A673 (cell line): ENCODE data around the gene ANKRD50.

ENCODE experiments used
- CTCF ChIP-seq: fragments of 300-800, 200-600 bp; sonication (generic); conservative IDR thresholded peaks from 2 replicates; pipeline ENCODE4 v1.5.1; 2017; ENCODE audit warnings: low read depth, mild to moderate bottlenecking, antibody characterized with exemption, low read length, moderate library complexity, mixed read lengths
- EZH2 ChIP-seq: fragments of 200-600 bp; sonication (generic); IDR thresholded peaks from 2 replicates; pipeline ENCODE4 v1.6.1; 2017; ENCODE audit warnings: borderline replicate concordance, low read depth, mild to moderate bottlenecking, mixed read lengths, antibody characterized with exemption, low read length; ENCODE audit not compliant: poor library complexity, severe bottlenecking

GRCh38 chr4:124686279-124686678, 26.3 kb downstream of the ANKRD50 start:
- TF ChIP-seq CTCF: no peak
- no peak for TF ChIP-seq EZH2
